RPMI8226 (cell line): Measurements from ENCODE around the gene REG1B.

Experiments used
- DNase-seq: peaks from one replicate; pipeline ENCODE4 v3.0.0-alpha.2; 2015

Gene REG1B, protein sequence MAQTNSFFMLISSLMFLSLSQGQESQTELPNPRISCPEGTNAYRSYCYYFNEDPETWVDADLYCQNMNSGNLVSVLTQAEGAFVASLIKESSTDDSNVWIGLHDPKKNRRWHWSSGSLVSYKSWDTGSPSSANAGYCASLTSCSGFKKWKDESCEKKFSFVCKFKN

DNA sequence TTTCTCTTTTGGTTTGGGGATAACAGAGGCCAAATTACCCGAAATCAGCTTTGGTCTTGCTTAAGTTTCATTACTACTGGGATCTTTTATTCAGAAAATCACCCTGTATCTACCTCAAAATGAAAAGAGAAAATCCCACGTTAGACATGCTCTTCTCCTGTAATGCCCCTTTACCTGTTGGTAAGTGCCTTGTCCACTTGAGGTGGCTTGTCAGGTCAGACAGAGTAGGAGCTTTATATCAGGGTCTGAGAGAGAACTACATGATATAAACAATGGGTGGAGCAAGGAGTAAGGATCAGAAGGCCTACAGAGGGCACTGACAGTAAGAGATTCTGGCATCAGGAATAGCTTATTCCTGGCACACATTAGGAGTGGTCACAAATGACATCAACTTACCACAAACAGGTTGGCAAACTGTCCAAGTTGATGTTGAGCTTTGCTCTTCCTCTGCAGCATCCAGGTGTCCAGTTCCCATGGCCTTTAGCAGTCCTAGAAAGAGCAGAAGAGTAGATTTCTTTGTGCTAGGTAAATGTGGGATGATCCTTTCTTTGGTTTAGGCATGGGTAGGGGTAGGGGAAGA, at the start of gene REG1B:
TSS of gene REG1B (minus strand) at position 209 of the 580 bp plus-strand sequence. CDS start 381 bp downstream, outside the sequence.
- no peak for DNase-seq

DNA sequence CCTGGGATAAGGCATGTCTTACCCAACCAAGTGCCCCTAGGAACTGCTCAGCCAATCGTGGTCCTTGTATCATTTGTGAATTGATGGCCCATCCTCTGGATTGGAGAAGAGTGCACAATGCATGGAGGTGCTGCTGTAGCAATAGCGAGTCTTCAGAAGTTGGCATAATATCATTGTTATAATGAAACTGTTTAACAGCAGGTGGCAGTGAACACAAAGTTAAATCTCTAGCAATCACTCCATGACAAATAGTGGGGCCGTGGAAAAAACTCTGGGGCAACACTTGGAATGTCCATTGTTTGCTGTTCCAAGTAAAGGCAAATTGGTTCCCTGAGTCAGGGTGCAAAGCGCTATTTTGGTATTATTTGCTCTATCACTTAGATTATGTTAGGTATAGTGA, 43.9 kb upstream of the REG1B start:
- DNase-seq: no peak

DNA sequence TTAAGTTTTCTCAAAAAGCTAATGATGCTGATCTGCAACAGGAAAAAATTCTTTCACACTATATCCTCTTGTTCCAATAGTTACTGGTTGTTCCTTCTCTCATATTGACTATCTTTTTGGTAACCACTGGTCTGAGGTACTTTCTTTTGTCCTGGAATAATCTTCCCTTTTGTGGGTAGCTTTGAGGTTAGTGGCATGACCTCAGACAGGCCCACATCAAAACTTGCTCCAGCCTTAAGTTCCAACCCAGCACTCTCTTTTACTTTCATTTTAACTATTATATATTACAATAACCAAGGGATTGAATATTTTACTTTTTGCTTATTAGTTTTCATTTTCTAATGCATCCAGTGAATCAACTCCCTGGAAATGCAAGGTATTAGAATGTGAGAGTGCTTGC, 42.0 kb upstream of the REG1B start:
- no peak for DNase-seq

DNA sequence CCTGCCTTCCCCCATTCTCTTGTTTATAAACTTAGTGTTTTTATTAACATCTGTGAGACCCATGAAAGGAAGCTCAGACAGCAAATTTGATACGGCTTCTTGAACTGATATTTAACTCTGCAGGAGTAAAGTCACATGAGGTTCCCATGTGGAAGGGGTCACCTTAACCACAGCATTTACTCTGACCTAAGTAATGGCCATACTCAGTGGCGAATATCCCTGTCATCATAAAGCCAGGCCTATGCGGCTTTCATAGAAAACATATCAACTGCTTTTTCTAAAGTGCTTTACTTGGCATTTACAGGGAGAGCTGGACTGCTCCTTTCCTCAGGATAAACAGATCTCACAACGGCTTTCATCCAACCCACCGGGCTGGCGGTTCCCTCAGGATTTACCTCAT, 41.5 kb upstream of the REG1B start:
- no peak for DNase-seq

DNA sequence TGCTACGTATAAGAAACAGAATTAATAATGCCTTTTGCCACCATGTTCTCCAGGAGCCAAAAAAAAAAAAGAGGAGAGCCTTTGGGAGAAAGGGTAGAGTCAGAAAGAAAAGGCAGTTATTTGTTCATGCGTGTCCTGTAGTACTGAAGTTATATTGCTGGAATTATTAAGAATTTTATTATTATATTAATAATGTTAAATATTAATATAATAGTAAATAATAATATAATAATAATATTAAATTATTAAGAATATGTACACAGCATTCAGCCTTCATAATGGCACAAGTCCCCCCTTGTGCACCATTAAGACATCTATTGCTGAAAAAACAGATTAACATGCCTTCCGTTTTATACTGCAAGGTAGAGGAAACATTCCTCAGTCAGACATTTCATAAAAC, 40.6 kb upstream of the REG1B start:
- DNase-seq: no peak

GRCh38 chr2:79125721-79125985, 37.9 kb upstream of the REG1B start:
- DNase-seq: no peak

DNA sequence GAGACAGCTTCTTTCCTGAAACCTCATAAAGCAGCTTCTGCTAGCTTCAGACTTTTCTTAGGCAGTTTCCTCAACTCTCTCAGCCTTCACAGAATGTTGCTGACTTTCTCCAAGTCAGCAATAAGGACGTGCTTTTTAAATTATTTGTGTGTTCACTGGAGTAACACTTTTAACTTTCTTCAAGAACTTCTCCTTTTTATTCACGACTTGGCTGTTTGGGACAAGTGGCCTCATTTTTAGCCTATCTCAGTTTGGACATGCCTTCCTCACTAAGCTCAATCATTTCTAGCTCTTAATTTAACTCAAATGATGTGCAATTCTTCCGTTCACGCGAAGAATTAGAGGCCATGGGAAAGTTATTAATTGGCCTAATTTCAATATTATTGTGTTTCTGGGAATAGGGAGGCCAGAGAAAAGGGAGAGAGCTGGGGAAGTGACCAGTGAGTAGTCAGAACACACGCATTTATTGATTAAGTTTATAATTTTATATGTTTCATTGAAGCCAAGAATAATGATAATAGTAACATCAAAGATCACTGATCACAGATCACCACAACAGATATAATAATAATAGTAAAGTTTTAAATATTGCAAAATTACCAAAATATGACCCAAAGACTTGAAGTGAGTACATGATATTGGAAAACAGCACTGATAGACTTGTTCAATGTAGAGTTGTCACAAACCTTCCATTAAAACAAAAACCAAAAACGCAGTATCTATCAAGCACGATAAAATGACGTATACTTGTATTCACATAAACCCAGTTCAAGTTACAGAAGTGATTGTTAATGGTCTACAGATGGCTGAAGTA, 37.3 kb upstream of the REG1B start:
- no peak for DNase-seq

DNA sequence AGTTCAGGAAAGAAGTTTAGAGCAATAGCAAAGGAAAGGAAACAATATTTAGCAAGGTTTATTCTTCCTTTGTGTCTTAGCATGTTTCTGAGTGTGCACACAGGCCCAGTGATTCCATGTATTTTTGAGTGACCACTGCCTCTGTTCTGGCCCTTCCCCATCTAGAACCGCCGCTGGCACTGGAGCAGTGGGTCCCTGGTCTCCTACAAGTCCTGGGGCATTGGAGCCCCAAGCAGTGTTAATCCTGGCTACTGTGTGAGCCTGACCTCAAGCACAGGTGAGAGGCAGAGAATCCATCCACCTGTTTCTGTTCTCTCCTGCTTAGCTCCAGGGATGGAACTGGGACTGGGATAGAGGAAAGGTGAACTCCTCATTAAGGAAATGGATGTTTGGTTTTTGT, 34.9 kb upstream of the REG1B start:
- DNase-seq: no peak

DNA sequence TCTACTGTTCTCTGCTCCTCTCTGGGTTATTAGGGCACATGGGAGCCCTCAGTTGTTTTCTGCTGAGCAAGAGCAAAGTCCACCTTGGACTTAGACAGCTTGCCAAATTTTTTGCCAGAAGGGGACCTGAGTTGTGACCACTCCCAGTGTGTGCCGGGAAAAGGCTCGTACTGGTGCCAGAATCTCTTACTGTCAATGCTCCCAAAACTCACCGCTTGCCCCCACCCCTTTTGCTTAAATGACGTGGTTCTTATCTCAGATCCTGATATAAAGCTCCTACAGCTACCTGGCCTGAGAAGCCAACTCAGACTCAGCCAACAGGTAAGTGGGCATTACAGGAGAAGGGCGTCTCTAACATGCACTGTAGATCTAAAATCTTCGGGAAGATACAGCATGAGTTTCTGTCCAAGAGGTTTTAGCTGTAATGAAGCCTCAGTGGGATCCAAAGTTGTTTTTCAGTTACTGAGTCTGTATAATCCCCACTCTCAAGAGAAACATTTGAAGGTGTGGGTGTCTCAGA, 32.5 kb upstream of the REG1B start, which contains the start of gene REG1A:
TSS of gene REG1A (plus strand) at position 295 of the 520 bp plus-strand sequence. CDS start 374 bp downstream, outside the sequence.
- DNase-seq: no peak

GRCh38 chr2:79116997-79117928, 29.5 kb upstream of the REG1B start:
- no peak for DNase-seq

DNA sequence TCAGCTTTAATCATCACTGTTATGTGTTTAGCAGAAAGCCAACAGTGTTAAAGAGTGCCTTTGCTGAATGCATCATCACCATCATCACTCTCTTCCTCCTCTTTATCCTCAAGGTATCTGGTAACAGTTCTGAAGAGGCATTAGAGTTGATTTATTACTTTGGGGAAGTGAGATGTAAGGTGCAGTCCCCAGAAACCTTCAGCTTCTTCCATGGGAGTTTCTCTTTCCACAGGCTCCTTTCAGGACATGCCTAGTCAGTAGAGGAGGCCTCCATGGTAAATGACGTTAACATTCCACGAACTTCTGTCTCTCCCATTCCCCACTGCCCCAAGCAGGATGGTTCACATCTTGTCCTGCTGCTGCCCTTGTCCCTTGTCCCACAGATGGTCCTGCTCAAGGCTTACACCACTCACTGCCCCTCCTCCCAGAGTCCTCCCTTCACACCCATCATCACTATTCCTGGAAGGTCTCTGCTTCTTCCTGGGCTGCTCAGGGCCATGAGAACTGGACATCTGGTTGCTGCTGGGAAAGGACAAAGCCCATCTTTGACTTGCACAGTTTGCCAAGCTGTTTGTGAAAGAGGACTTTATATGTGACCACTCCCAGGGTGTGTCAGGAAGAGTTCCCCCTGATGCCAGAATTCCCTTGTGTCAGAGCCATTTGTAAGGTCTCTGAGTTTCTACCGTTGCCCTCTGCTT, 27.2 kb upstream of the REG1B start:
- DNase-seq: no peak

- no peak for DNase-seq
Measured at GRCh38 chr2:79112269-79112668, 24.5 kb upstream of the REG1B start.

- DNase-seq: no peak
Measured at GRCh38 chr2:79105259-79105658, 17.5 kb upstream of the REG1B start.

GRCh38 chr2:79103214-79103613, 15.4 kb upstream of the REG1B start:
- no peak for DNase-seq

- DNase-seq: no peak
Measured at GRCh38 chr2:79101024-79101423, 13.2 kb upstream of the REG1B start.

DNA sequence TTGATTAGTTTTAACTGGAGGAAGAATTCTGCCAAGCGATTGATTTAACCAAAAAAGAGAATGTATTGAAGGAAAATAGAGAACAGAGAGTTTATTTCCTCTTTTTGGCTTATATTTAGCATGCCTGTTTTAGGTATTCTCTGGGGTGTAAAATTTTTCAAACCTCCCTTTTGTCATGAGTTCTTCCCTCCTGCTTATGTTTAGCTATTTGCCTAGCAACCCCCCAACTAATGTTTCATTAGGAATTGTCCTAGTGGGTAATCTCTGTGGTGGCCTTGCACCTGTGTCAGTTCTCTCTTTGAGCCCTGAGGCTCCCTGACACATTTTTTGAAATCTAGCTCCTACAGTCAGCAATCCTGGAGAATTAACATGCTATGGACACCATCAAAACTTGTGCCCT, 12.5 kb upstream of the REG1B start:
- no peak for DNase-seq

GRCh38 chr2:79099140-79099686, 11.4 kb upstream of the REG1B start:
- DNase-seq: no peak

- DNase-seq: no peak
Measured at GRCh38 chr2:79097843-79098242, 10.1 kb upstream of the REG1B start.

- DNase-seq: no peak
Measured at GRCh38 chr2:79090693-79091092, 2.9 kb upstream of the REG1B start.

DNA sequence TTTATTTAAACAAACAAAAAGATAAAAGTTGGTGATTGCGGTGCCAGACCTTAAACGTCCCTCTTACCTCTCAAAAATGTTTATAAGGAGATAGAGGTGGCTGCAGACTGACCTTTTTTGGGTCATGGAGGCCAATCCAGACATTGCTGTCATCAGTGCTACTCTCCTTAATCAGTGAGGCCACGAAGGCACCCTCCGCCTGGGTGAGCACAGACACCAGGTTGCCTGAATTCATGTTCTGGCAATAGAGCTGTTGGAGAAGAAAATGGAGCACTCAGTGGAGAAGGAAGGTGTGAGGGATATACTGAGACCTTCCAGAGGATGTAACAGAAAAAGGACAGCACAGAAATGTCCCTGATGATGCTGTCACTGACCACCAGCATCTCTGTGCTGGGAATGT, 1.5 kb downstream of the REG1B start:
- DNase-seq: no peak

- no peak for DNase-seq
Measured at GRCh38 chr2:79085382-79085781, 2.4 kb downstream of the REG1B start.

DNA sequence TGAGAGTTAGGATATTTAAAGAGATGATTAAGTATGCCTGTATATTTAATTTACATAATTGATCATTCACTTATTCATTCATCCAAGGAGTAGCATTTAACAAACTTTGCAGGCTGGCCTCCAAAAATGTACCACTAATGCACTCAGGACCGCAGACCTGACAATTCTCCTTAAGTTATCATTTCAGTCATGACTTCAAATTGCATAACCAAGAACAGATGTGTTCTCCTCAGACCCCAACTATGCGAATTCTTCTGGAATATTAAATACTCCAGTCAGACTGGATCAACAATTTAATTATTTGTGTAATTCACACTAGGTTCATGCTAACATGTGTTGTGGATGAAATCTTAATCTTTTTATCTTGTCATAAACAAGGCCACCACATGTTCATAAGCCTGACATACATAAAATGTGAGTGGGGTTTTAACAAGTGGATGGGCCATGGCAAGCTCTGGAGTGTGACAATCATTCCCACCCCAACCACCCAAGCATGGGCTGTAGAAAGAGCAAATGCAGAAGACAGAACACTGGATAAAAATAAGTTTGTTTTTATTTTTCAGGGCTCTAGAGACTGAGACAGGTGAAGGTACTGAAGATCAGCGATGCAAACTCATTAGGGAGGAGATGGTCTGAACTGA, 3.2 kb downstream of the REG1B start:
- DNase-seq: no peak
